Measurements from ENCODE around the gene STRBP. TPM values are rescaled to one million over a fixed set of nuclear protein-coding genes. Genes with fewer than 3 reads are reported as not detected.

The STRBP gene
- total and polyA plus RNA-seq, 2 of the 8 experiments (the other 6 are each of a cell fraction or from before 2014, with no cell fraction given): 29.7 to 105 TPM

- H3K14ac ChIP-seq (ENCODE audit: insufficient read length): no peak overlapping the region
- no peak overlapping the region for H3K4me2 ChIP-seq (ENCODE audit: insufficient read depth in 1 of 2, low read depth in 2 of 2, low read length in 2 of 2)
- no peak overlapping the region for H4K91ac ChIP-seq (replicated peaks; ENCODE audit: insufficient read length, low read length)
- no peak for DNase-seq (ENCODE audit: low read depth in 1 of 2, low spot score in 2 of 2)
- TF ChIP-seq SIX5 (IDR thresholded peaks at IDR 0.05; ENCODE audit: low read depth, low read length): no peak
- no peak for TF ChIP-seq JUND (IDR thresholded peaks at IDR 0.05; ENCODE audit: low read length)
- peak; percentile 84 to 86 for TF ChIP-seq RAD21 (IDR thresholded peaks at IDR 0.05 in 1 of 2, conservative IDR thresholded peaks at IDR 0.05 in 1 of 2; ENCODE audit: low read depth in 2 of 2, low read length in 2 of 2)
- TF ChIP-seq USF2 (IDR thresholded peaks at IDR 0.05; ENCODE audit: low read length): no peak
- TF ChIP-seq CTCF (IDR thresholded peaks at IDR 0.05; ENCODE audit: control extremely low read depth in 1 of 3, insufficient read depth in 1 of 3, low read depth in 1 of 3, low read length in 3 of 3): peak in 2 of 3 experiments; percentile 56 to 58; a peak in 2 of 4 replicates
- 0 out of 2 replicates have a peak, but pooled peaks have one; percentile 44 for TF ChIP-seq TEAD4 (IDR thresholded peaks at IDR 0.05; ENCODE audit: low read depth, low read length)
- TF ChIP-seq HDAC6 (IDR thresholded peaks at IDR 0.05; ENCODE audit: low read depth, low read length): no peak
- peaks cover 3 to 22% (median 11%) of the 10 kb centered on the region in 4 experiments; a peak in 6 of 8 replicates for H3K36me3 ChIP-seq (ENCODE audit: control insufficient read depth in 2 of 4, insufficient read depth in 4 of 4, low read length in 3 of 4)
- no peak overlapping the region for H4K5ac ChIP-seq (ENCODE audit: insufficient read length, low read depth, low read length)
- no peak overlapping the region for H3K27ac ChIP-seq (ENCODE audit: low read depth, low read length)
- H2BK5ac ChIP-seq (ENCODE audit: low read depth, low read length): no peak overlapping the region
- H3K18ac ChIP-seq (ENCODE audit: extremely low read depth, low read length): no peak overlapping the region
- no peak overlapping the region for H2AFZ ChIP-seq (ENCODE audit: low read length)
- no peak overlapping the region for H2BK20ac ChIP-seq (ENCODE audit: low read length)
- H3K23ac ChIP-seq (ENCODE audit: insufficient read length): no peak overlapping the region
- FAIRE-seq: peak; percentile 60
- peaks cover 0 to 5% (median 2%) of the 10 kb centered on the region in 4 experiments; a peak in 3 of 7 replicates for H3K4me1 ChIP-seq (replicated peaks in 1 of 4; ENCODE audit: control insufficient read depth in 3 of 4, insufficient read depth in 4 of 4, low read length in 3 of 4)
- no peak overlapping the region for H2AK5ac ChIP-seq (ENCODE audit: low read depth, low read length)
- H3K4me3 ChIP-seq (ENCODE audit: extremely low read depth in 1 of 4, insufficient read depth in 2 of 4, low read depth in 3 of 4, low read length in 4 of 4): no peak overlapping the region
- no peaks in the 10 kb centered on the region for H3K79me2 ChIP-seq (ENCODE audit: control insufficient read depth in 1 of 2, insufficient read depth in 2 of 2, low read length in 2 of 2)
- H3K4ac ChIP-seq (replicated peaks; ENCODE audit: insufficient read length, low read depth, low read length): no peak overlapping the region
- H3K27me3 ChIP-seq (replicated peaks in 1 of 4; ENCODE audit: control insufficient read depth in 3 of 4, extremely low read depth in 1 of 4, insufficient read depth in 3 of 4, low read length in 3 of 4): no peaks in the 10 kb centered on the region
- no peak overlapping the region for H4K8ac ChIP-seq (ENCODE audit: extremely low read depth, insufficient read depth, low read length)
- no peak overlapping the region for H2BK12ac ChIP-seq (ENCODE audit: low read depth, low read length)
- WGBS, 2 experiments (ENCODE audit: extremely low coverage in 1 of 2, insufficient coverage in 1 of 2, insufficient read length in 1 of 2, insufficient replicate concordance in 2 of 2, low coverage in 1 of 2, low lambda C conversion rate in 2 of 2, missing lambda C conversion rate in 1 of 2): 65% methylated on average over 2 of the region's 2 CpGs; no CpG with 5 or more reads in 1 of the 2 experiments
- no peaks in the 10 kb centered on the region for H3K23me2 ChIP-seq (ENCODE audit: low read depth, low read length)
- no peak overlapping the region for H2BK120ac ChIP-seq (replicated peaks; ENCODE audit: low read depth, low read length)
- H3K9me3 ChIP-seq (ENCODE audit: insufficient read depth in 2 of 2, low read depth in 1 of 2, low read length in 1 of 2): no peaks in the 10 kb centered on the region
- CTCF ChIA-PET (ENCODE audit: partially characterized antibody): interaction anchor here (0.6 to 6.3 kb wide), 18 partner anchors 10 to 302 kb away, joined by 3 to 53 read pairs (median 4); no protein-coding TSS in a partner anchor
- no peak overlapping the region for H3K9ac ChIP-seq (replicated peaks in 1 of 4; ENCODE audit: extremely low read depth in 1 of 4, low read depth in 3 of 4, low read length in 3 of 4)
- H3K56ac ChIP-seq (replicated peaks; ENCODE audit: insufficient read length, low read depth, low read length): no peak overlapping the region
- no peak overlapping the region for H2BK15ac ChIP-seq (ENCODE audit: low read length)
- no peaks in the 10 kb centered on the region; the same call in 1 of the 2 replicates for H3K79me1 ChIP-seq (ENCODE audit: low read depth, low read length)
- POLR2A ChIA-PET (ENCODE audit: partially characterized antibody): interaction anchor here (0.8 to 2.0 kb wide), 2 partner anchors 16 to 20 kb away, joined by 3 to 4 read pairs; no protein-coding TSS in a partner anchor
- H4K20me1 ChIP-seq (replicated peaks in 1 of 2; ENCODE audit: control insufficient read depth in 1 of 2, insufficient read depth in 2 of 2, low read length in 2 of 2): no peaks in the 10 kb centered on the region
Measured at GRCh38 chr9:123081824-123082223, 186.6 kb downstream of the STRBP start.

All from H1 (cell line).